Measurements from ENCODE around the gene GRID1.

Gene GRID1

GRCh38 chr10:86153751-86154150 is 212.8 kb downstream of the GRID1 start:
- Histone ChIP-seq H3K9ac (ENCODE audit: low read length) (no peak overlapping the region), H3K4me2 (ENCODE audit: low read length) (no peak overlapping the region), H3K79me2 (ENCODE audit: insufficient read depth, low read length) (no peaks in the 10 kb centered on the region), H3K9me2 (ENCODE audit: low read depth, low read length) (no peaks in the 10 kb centered on the region), H3K27ac (ENCODE audit: low read depth, low read length, poor library complexity, severe bottlenecking) (no peak overlapping the region), H3K27me3 (ENCODE audit: insufficient read depth, low read length) (no peaks in the 10 kb centered on the region), H3K4me3 (ENCODE audit: low read depth, low read length, poor library complexity, severe bottlenecking) (no peak overlapping the region), H3K36me3 (ENCODE audit: insufficient read depth, low read length) (no peaks in the 10 kb centered on the region), H3K4me1 (ENCODE audit: insufficient read depth, low read length, severe bottlenecking) (no peaks in the 10 kb centered on the region), H3K9me3 (ENCODE audit: low read length) (no peaks in the 10 kb centered on the region), H2AFZ (ENCODE audit: low read length) (no peak overlapping the region), H4K20me1 (ENCODE audit: insufficient read depth, low read length) (no peaks in the 10 kb centered on the region), H3F3A (ENCODE audit: insufficient read depth, low read length) (no peaks in the 10 kb centered on the region)
- TF ChIP-seq EZH2 (IDR thresholded peaks at IDR 0.05; ENCODE audit: borderline replicate concordance, low read length): no peak
- no peak for TF ChIP-seq CTCF (IDR thresholded peaks at IDR 0.05; ENCODE audit: low read length)

GRCh38 chr10:86152911-86153310 is 213.7 kb downstream of the GRID1 start:
- Histone ChIP-seq H3K27ac (ENCODE audit: low read depth, low read length, poor library complexity, severe bottlenecking) (no peak overlapping the region), H3K79me2 (ENCODE audit: insufficient read depth, low read length) (no peaks in the 10 kb centered on the region), H3K9ac (ENCODE audit: low read length) (no peak overlapping the region), H3F3A (ENCODE audit: insufficient read depth, low read length) (no peaks in the 10 kb centered on the region), H3K27me3 (ENCODE audit: insufficient read depth, low read length) (no peaks in the 10 kb centered on the region), H4K20me1 (ENCODE audit: insufficient read depth, low read length) (no peaks in the 10 kb centered on the region), H3K36me3 (ENCODE audit: insufficient read depth, low read length) (no peaks in the 10 kb centered on the region), H3K4me2 (ENCODE audit: low read length) (no peak overlapping the region), H3K4me1 (ENCODE audit: insufficient read depth, low read length, severe bottlenecking) (no peaks in the 10 kb centered on the region), H2AFZ (ENCODE audit: low read length) (no peak overlapping the region), H3K4me3 (ENCODE audit: low read depth, low read length, poor library complexity, severe bottlenecking) (no peak overlapping the region), H3K9me2 (ENCODE audit: low read depth, low read length) (no peaks in the 10 kb centered on the region), H3K9me3 (ENCODE audit: low read length) (no peaks in the 10 kb centered on the region)
- no peak for TF ChIP-seq CTCF (IDR thresholded peaks at IDR 0.05; ENCODE audit: low read length)
- TF ChIP-seq EZH2 (IDR thresholded peaks at IDR 0.05; ENCODE audit: borderline replicate concordance, low read length): no peak

- no peaks in the 10 kb centered on the region for H3K36me3 ChIP-seq (ENCODE audit: insufficient read depth, low read length)
- H3K27ac ChIP-seq (ENCODE audit: low read depth, low read length, poor library complexity, severe bottlenecking): no peak overlapping the region
- no peaks in the 10 kb centered on the region for H3K9me2 ChIP-seq (ENCODE audit: low read depth, low read length)
- no peak overlapping the region for H3K4me3 ChIP-seq (ENCODE audit: low read depth, low read length, poor library complexity, severe bottlenecking)
- H2AFZ ChIP-seq (ENCODE audit: low read length): no peak overlapping the region
- H3K4me2 ChIP-seq (ENCODE audit: low read length): no peak overlapping the region
- no peaks in the 10 kb centered on the region for H3K9me3 ChIP-seq (ENCODE audit: low read length)
- no peaks in the 10 kb centered on the region for H3F3A ChIP-seq (ENCODE audit: insufficient read depth, low read length)
- no peak for TF ChIP-seq EZH2 (IDR thresholded peaks at IDR 0.05; ENCODE audit: borderline replicate concordance, low read length)
- TF ChIP-seq CTCF (IDR thresholded peaks at IDR 0.05; ENCODE audit: low read length): no peak
- H3K9ac ChIP-seq (ENCODE audit: low read length): no peak overlapping the region
- no peaks in the 10 kb centered on the region for H4K20me1 ChIP-seq (ENCODE audit: insufficient read depth, low read length)
- no peaks in the 10 kb centered on the region for H3K4me1 ChIP-seq (ENCODE audit: insufficient read depth, low read length, severe bottlenecking)
- H3K27me3 ChIP-seq (ENCODE audit: insufficient read depth, low read length): no peaks in the 10 kb centered on the region
- H3K79me2 ChIP-seq (ENCODE audit: insufficient read depth, low read length): no peaks in the 10 kb centered on the region
These were observed 214.2 kb downstream of the GRID1 start for GRCh38 chr10:86152354-86152753.
